HepG2 (cell line): ENCODE measurements around the gene RALY. TPM values are rescaled to one million over a fixed set of nuclear protein-coding genes. Genes with fewer than 3 reads are reported as not detected.

ENCODE experiments used
- CHD2 ChIP-seq: IDR thresholded peaks from 2 replicates; pipeline ENCODE4 v1.6.1; 2011; ENCODE audit warnings: low read depth, low read length, improper control_type of control experiment
- KDM6A ChIP-seq: IDR thresholded peaks from 2 replicates; pipeline ENCODE4 v1.6.1; 2016; ENCODE audit warnings: low read depth
- KLF16 ChIP-seq, 2 experiments: sonication (generic) in 1 of 2; formaldehyde crosslinking in 1 of 2; IDR thresholded peaks; 2 replicates each; pipeline versions ENCODE4 v1.6.1 to v1.8.0; 2016 to 2023; ENCODE audit warnings: missing genetic modification reagents in 2 of 2, missing compliant biosample characterization in 1 of 2
- MAFF ChIP-seq: IDR thresholded peaks from 2 replicates; pipeline ENCODE4 v1.6.1; 2011; ENCODE audit warnings: low read depth, low read length, improper control_type of control experiment
- MTF1 ChIP-seq: sonication (generic); formaldehyde crosslinking; IDR thresholded peaks from 2 replicates; pipeline ENCODE4 v1.5.0; 2020; ENCODE audit warnings: missing genetic modification reagents
- RBFOX2 ChIP-seq: fragments of 200-400 bp; formaldehyde crosslinking; IDR thresholded peaks from 2 replicates; pipeline ENCODE4 v1.6.1; 2017; ENCODE audit warnings: low read depth, mild to moderate bottlenecking, low read length
- REPIN1 ChIP-seq: sonication (generic); formaldehyde crosslinking; IDR thresholded peaks from 2 replicates; pipeline ENCODE4 v1.8.0; 2022; ENCODE audit warnings: missing genetic modification reagents, low read depth, mild to moderate bottlenecking, borderline replicate concordance
- RNF219 ChIP-seq: sonication (generic); formaldehyde crosslinking; IDR thresholded peaks from 2 replicates; pipeline ENCODE4 v1.5.0; 2020; ENCODE audit warnings: mild to moderate bottlenecking, missing genetic modification reagents
- SATB2 ChIP-seq: sonication (generic); formaldehyde crosslinking; IDR thresholded peaks from 2 replicates; pipeline ENCODE4 v1.5.0; 2020; ENCODE audit warnings: missing genetic modification reagents
- ZBTB4 ChIP-seq: sonication (generic); formaldehyde crosslinking; IDR thresholded peaks from 2 replicates; pipeline ENCODE4 v1.4.0; 2020; ENCODE audit warnings: missing genetic modification reagents, mild to moderate bottlenecking, borderline replicate concordance
- ZBTB7B ChIP-seq: sonication (generic); formaldehyde crosslinking; IDR thresholded peaks from 2 replicates; pipeline ENCODE4 v1.4.0; 2020; ENCODE audit warnings: missing genetic modification reagents
- ZNF205 ChIP-seq: IDR thresholded peaks from 2 replicates; pipeline ENCODE4 v1.6.1; 2018; ENCODE audit warnings: missing biosample characterization, missing genetic modification reagents
- polyA plus RNA-seq, 8 experiments: library from polyadenylated mRNA; depleted of rRNA in 3 of 8; stranded (reverse) in 7 of 8; unstranded in 1 of 8; fragments of >200 nt; fragmentation: Illumina TruSeq in 4 of 8; extraction: Trizol in 4 of 8; gene quantifications; 2 replicates each; pipeline versions ENCODE4 v1.2.1 to v1.2.3, GENCODE V29; 2011 to 2016; ENCODE audit warnings: low read depth in 4 of 8, missing spikeins in 1 of 8, mixed read lengths in 1 of 8; ENCODE audit not compliant: insufficient read depth in 1 of 8
- total RNA-seq, 5 experiments: library from RNA; depleted of rRNA; stranded (reverse); fragments of >200 nt; fragmentation: Illumina TruSeq; extraction: Trizol; gene quantifications; 2 replicates each; pipeline ENCODE4 v1.2.3, GENCODE V29; 2016; ENCODE audit warnings: low read depth in 1 of 5
- TF ChIP-seq, protein P1 (sequence below): sonication (generic); formaldehyde crosslinking; IDR thresholded peaks from 2 replicates; pipeline ENCODE4 v1.5.0; 2020; ENCODE audit warnings: mild to moderate bottlenecking, missing genetic modification reagents, borderline replicate concordance
- TF ChIP-seq, protein P2 (sequence below), 2 experiments: sonication (generic) in 1 of 2; formaldehyde crosslinking in 1 of 2; IDR thresholded peaks; 2 replicates each; pipeline versions ENCODE4 v1.4.0 to v1.6.1; 2018 to 2020; ENCODE audit warnings: missing genetic modification reagents in 2 of 2, borderline replicate concordance in 1 of 2, low read depth in 1 of 2, mild to moderate bottlenecking in 1 of 2, missing biosample characterization in 1 of 2
- TF ChIP-seq, protein P3 (sequence below): sonication (generic); formaldehyde crosslinking; IDR thresholded peaks from 2 replicates; pipeline ENCODE4 v1.8.0; 2022; ENCODE audit warnings: low read depth, missing genetic modification reagents
- TF ChIP-seq, protein P4 (sequence below): sonication (generic); formaldehyde crosslinking; IDR thresholded peaks from 2 replicates; pipeline ENCODE4 v1.5.1; 2020; ENCODE audit warnings: missing genetic modification reagents, mild to moderate bottlenecking, borderline replicate concordance

RALY gene
- total and polyA plus RNA-seq, 2 of the 13 experiments (the other 11 are each of a cell fraction or from before 2014, with no cell fraction given), result 178 to 186 TPM

DNA sequence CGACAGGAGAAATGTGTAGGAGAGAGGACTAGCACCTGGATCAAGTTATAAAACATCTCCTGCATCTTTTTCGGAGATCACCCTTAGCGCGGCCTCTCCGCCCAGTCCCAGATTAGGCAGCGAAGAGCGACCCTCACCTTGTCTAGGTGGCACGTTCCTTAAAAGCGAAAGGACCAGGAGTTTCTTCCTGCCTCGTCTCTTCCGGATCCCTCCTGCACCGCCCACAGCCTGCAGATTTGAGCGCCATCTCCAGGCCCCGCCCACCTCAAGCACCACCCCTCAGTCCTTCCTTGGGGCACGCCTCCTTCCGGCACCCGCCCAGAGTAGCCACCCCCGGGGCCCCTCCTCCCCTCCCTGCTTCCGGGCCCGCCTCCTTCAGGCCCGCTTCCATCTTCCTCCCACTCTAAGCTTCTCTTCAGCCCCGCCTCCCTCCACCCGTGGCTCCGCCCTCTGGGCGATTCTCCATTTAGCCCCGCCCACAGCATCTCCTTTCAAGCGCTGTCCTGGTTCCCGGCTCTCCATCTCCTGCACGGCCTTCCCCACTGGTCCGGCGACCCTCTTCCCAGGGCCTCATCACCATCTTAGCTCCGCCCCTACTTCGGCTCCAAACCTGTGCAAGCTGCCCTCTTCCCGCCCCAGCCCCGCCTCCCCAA is 662 bp upstream of the RALY start (continued):
- TF ChIP-seq CHD2 (peak; percentile 45), ZBTB4 (peak; percentile 10; the same call in 1 of the 2 replicates), SATB2 (CRISPR knock-in tag) (0 out of 2 replicates have a peak, but pooled peaks have one; percentile 39), REPIN1 (CRISPR knock-in tag) (0 out of 2 replicates have a peak, but pooled peaks have one; percentile 73), MTF1 (no peak), KDM6A (CRISPR knock-in tag) (no peak), RNF219 (CRISPR knock-in tag) (0 out of 2 replicates have a peak, but pooled peaks have one; percentile 55), MAFF (no peak), RBFOX2 (peak; percentile 70), KLF16 (CRISPR knock-in tag; IDR thresholded peaks at IDR 0.05) (peak in 1 of 2 experiments; percentile 82; a peak in 2 of 4 replicates), ZBTB7B (CRISPR knock-in tag) (peak; percentile 78; the same call in 1 of the 2 replicates), ZNF205 (peak; percentile 89)
- TF ChIP-seq, protein P1, sequence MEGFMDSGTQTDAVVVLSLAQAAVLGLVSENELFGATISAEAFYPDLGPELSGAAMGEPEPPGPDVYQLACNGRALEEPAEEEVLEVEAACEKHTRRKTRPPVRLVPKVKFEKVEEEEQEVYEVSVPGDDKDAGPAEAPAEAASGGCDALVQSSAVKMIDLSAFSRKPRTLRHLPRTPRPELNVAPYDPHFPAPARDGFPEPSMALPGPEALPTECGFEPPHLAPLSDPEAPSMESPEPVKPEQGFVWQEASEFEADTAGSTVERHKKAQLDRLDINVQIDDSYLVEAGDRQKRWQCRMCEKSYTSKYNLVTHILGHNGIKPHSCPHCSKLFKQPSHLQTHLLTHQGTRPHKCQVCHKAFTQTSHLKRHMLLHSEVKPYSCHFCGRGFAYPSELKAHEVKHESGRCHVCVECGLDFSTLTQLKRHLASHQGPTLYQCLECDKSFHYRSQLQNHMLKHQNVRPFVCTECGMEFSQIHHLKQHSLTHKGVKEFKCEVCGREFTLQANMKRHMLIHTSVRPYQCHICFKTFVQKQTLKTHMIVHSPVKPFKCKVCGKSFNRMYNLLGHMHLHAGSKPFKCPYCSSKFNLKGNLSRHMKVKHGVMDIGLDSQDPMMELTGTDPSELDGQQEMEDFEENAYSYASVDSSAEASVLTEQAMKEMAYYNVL (CRISPR knock-in tag), result no peak
- TF ChIP-seq, protein P2, sequence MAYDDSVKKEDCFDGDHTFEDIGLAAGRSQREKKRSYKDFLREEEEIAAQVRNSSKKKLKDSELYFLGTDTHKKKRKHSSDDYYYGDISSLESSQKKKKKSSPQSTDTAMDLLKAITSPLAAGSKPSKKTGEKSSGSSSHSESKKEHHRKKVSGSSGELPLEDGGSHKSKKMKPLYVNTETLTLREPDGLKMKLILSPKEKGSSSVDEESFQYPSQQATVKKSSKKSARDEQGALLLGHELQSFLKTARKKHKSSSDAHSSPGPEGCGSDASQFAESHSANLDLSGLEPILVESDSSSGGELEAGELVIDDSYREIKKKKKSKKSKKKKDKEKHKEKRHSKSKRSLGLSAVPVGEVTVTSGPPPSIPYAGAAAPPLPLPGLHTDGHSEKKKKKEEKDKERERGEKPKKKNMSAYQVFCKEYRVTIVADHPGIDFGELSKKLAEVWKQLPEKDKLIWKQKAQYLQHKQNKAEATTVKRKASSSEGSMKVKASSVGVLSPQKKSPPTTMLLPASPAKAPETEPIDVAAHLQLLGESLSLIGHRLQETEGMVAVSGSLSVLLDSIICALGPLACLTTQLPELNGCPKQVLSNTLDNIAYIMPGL (CRISPR knock-in tag; IDR thresholded peaks at IDR 0.05; ENCODE audit: borderline replicate concordance in 1 of 2, low read depth in 1 of 2), result peak in 1 of 2 experiments; percentile 76; a peak in 2 of 4 replicates
- TF ChIP-seq, protein P3, sequence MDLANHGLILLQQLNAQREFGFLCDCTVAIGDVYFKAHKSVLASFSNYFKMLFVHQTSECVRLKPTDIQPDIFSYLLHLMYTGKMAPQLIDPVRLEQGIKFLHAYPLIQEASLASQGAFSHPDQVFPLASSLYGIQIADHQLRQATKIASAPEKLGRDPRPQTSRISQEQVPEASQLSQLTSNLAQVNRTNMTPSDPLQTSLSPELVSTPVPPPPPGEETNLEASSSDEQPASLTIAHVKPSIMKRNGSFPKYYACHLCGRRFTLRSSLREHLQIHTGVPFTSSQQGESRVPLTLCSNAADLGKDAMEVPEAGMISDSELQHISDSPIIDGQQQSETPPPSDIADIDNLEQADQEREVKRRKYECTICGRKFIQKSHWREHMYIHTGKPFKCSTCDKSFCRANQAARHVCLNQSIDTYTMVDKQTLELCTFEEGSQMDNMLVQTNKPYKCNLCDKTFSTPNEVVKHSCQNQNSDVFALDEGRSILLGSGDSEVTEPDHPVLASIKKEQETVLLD, result no peak; the same call in 1 of the 2 replicates
- TF ChIP-seq, protein P4, sequence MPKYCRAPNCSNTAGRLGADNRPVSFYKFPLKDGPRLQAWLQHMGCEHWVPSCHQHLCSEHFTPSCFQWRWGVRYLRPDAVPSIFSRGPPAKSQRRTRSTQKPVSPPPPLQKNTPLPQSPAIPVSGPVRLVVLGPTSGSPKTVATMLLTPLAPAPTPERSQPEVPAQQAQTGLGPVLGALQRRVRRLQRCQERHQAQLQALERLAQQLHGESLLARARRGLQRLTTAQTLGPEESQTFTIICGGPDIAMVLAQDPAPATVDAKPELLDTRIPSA (CRISPR knock-in tag), result no peak
